ENCODE measurements around the gene IQSEC1.

DNA sequence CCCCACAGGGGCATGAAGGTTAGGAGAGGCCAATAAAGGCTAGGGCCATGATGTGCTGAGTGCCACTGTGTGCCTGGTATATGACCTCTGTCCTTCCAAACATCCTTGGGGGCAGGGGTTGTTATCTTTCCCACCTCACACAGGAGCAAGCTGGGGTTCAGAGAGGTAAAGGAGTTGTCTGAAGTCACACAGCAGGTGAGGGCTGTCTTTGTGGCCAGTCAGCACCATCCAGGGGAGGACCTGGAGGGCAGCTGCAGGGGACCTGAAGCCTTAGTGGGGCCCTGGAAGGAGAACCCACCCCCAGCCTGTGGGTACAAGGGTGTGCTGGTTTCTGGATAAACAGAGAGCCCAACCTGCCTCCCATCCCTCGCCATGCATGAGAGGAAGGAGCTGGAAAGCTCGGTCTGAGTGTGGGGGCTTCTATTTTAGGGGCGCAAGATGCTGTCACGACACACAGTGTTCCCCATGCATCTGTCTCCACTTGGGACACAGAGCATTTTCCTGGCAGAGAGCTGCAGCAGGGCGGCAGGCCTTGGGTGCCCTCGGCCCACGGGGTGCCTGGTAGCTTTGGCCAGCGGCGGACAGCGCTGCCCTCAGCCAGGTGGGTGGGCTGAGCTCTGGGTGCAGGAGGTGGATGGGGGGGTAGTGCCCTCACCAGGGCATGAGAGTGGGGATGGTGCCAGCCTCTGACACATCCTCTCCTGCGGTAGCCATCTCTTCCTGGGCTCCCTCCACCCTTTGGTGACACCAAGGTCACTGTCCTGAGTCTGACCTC lies 14.7 kb downstream of the IQSEC1 start:
- TF ChIP-seq EZH2 (IDR thresholded peaks at IDR 0.05; ENCODE audit: borderline replicate concordance) (no peak), EZH2phosphoT487 (IDR thresholded peaks at IDR 0.05; ENCODE audit: low read depth, severe bottlenecking, unreplicated experiment) (no peak)
- TF ChIP-seq, protein P1, sequence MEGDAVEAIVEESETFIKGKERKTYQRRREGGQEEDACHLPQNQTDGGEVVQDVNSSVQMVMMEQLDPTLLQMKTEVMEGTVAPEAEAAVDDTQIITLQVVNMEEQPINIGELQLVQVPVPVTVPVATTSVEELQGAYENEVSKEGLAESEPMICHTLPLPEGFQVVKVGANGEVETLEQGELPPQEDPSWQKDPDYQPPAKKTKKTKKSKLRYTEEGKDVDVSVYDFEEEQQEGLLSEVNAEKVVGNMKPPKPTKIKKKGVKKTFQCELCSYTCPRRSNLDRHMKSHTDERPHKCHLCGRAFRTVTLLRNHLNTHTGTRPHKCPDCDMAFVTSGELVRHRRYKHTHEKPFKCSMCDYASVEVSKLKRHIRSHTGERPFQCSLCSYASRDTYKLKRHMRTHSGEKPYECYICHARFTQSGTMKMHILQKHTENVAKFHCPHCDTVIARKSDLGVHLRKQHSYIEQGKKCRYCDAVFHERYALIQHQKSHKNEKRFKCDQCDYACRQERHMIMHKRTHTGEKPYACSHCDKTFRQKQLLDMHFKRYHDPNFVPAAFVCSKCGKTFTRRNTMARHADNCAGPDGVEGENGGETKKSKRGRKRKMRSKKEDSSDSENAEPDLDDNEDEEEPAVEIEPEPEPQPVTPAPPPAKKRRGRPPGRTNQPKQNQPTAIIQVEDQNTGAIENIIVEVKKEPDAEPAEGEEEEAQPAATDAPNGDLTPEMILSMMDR (IDR thresholded peaks at IDR 0.05; ENCODE audit: poor library complexity): no peak

All from hepatocyte (in vitro differentiated cells).